D721Med (cell line): Measurements from ENCODE around the gene NVL.
A peak's percentile ranks its signal among the peaks of the same experiment; 100 is the strongest.

Source experiments
- DNase-seq: peaks from one replicate; pipeline ENCODE4 v3.0.0; 2011; ENCODE audit warnings: low spot score; ENCODE audit not compliant: insufficient read length
- FAIRE-seq: peaks from 2 replicates; lab custom pipeline; 2011; peaks lifted over from hg19 to GRCh38; lab: Jason Lieb, UNC
- CTCF ChIP-seq: IDR thresholded peaks from 2 replicates; pipeline ENCODE4 v1.5.1; 2012; ENCODE audit warnings: mild to moderate bottlenecking, control low read depth; ENCODE audit not compliant: insufficient read depth; ENCODE audit errors: missing control alignments

Gene NVL

DNA sequence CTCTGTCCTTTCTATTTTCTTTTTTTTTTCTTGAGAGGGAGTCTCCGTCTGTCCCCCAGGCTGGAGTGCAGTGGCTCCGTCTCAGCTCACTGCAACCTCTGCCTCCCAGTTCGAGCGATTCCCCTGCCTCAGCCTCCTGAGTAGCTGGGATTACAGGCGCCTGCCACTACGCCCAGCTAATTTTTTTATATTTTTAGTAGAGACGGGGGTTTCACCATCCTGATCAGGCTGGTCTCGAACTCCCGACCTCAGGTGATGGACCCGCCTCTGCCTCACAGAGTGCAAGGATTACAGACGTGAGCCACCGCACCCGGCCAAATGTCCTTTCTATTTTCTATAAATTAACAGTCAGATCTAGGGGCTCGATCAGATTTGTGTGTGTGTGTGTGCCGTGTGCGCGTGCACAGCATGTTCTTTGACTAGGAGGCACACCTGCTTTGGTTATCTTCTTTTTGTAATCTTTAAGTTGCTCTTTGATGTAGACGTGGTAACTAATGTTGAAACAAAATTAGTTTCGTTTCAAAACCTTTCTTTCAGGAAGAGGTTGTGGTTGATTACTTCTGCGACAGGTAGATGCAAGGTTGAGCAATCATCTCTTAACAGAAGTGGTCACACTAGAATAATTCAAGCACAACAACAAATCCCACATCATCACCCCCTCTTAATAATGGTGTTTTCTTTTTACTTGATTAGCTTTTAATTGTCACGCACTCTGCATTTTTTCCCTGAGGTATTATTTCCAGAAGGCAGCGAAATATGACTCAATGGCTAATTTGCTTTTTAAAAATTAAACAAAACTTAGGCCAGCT, 147.7 kb downstream of the NVL start:
- peak; percentile 28 for DNase-seq
- FAIRE-seq, result no peak
- no peak for TF ChIP-seq CTCF

DNA sequence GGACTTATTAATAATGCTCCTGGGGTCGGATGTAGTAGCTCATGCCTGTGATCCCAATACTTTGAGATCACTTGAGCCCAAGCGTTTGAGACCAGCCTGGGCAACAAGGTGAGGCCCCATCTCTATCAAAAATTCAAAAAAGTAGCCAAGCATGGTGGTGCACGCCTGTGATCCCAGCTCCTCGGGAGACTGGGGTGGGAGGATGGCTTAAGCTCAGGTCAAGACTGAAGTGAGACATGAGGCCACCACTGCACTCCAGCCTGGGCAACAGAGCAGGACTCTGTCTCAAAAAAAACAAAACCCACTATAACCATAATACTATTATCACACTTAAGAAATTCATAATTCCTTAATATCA, 148.5 kb downstream of the NVL start:
- DNase-seq (no peak), FAIRE-seq (no peak)
- TF ChIP-seq CTCF, result no peak

GRCh38 chr1:224180783-224181452, 149.1 kb downstream of the NVL start:
- DNase-seq, result no peak
- no peak for FAIRE-seq

DNA sequence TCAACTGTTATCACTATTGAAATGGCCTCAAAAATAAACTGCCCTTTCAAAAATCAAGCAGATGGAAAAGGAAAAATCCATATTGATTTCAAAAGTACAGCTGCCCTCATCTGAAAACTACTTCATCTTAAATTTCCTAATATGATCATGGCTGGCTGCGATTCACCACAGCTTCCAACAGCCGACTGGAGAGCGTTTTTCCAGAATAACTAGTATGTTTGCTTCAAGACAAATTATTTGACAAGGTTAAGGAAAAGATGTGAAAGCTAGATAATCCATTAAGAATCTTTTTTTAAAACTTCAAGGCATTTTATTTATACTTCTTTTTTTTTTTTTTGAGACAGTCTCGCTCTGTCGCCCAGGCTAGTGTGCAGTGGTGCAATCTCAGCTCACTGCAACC, 151.1 kb downstream of the NVL start:
- TF ChIP-seq CTCF, result no peak
- no peak for FAIRE-seq

More at GRCh38 chr1:224180783-224181452, 149.1 kb downstream of the NVL start:
- TF ChIP-seq CTCF, result no peak

GRCh38 chr1:224177356-224177999, 152.5 kb downstream of the NVL start:
- FAIRE-seq (no peak), DNase-seq (no peak)
- no peak for TF ChIP-seq CTCF

More for the DNA sequence above, 151.1 kb downstream of the NVL start:
- DNase-seq, result no peak
